ENCODE data around the gene PPFIBP2. TPM values are rescaled to one million over a fixed set of nuclear protein-coding genes. Genes with fewer than 3 reads are reported as not detected.
A peak's percentile ranks its signal among the peaks of the same experiment; 100 is the strongest.

The PPFIBP2 gene
- total and polyA plus RNA-seq, 2 of the 13 experiments (the other 11 are each of a cell fraction or from before 2014, with no cell fraction given) = 15.0 to 52.5 TPM

GRCh38 chr11:7655253-7656217 lies 141.7 kb downstream of the PPFIBP2 start (continued):
- TF ChIP-seq AKNA (CRISPR knock-in tag; IDR thresholded peaks at IDR 0.05; ENCODE audit: borderline replicate concordance) (no peak), ZNF629 (CRISPR knock-in tag; conservative IDR thresholded peaks at IDR 0.05) (peak; percentile 91), PCBP1 (IDR thresholded peaks at IDR 0.05; ENCODE audit: borderline replicate concordance, low read depth, low read length) (no peak), SALL1 (CRISPR knock-in tag; IDR thresholded peaks at IDR 0.05) (peak; percentile 49), ZBTB44 (CRISPR knock-in tag; IDR thresholded peaks at IDR 0.05) (no peak), ZHX1 (CRISPR knock-in tag; IDR thresholded peaks at IDR 0.05; ENCODE audit: low read depth) (0 out of 2 replicates have a peak, but pooled peaks have one; percentile 49), HNF4A (CRISPR knock-in tag; IDR thresholded peaks at IDR 0.05) (peak; percentile 65), NR2F6 (IDR thresholded peaks at IDR 0.05) (no peak), NR2F6 (CRISPR knock-in tag; IDR thresholded peaks at IDR 0.05) (no peak), TCF7 (IDR thresholded peaks at IDR 0.05; ENCODE audit: low read depth) (no peak), RFX5 (IDR thresholded peaks at IDR 0.05; ENCODE audit: low read depth, low read length) (no peak), HOXA7 (CRISPR knock-in tag; IDR thresholded peaks at IDR 0.05) (no peak), ZFP91 (CRISPR knock-in tag; IDR thresholded peaks at IDR 0.05; ENCODE audit: borderline replicate concordance) (0 out of 2 replicates have a peak, but pooled peaks have one; percentile 26), ZNF761 (CRISPR knock-in tag; conservative IDR thresholded peaks at IDR 0.05) (no peak), ZBTB38 (CRISPR knock-in tag; IDR thresholded peaks at IDR 0.05) (peak; percentile 65; the same call in 1 of the 2 replicates)
